ENCODE results near the gene CD59.

- TF ChIP-seq CTCF (IDR thresholded peaks at IDR 0.05; ENCODE audit: low read depth, low read length), result no peak
- TF ChIP-seq POLR2A (IDR thresholded peaks at IDR 0.05; ENCODE audit: extremely low read depth, insufficient read length), result no peak
- TF ChIP-seq MAX (IDR thresholded peaks at IDR 0.05; ENCODE audit: low read depth, low read length), result no peak
- TF ChIP-seq MYC (IDR thresholded peaks at IDR 0.05; ENCODE audit: low read depth, low read length), result no peak
Measured at GRCh38 chr11:33743291-33743690, 7.1 kb upstream of the CD59 start.

Measured in NB4 (cell line).